ENCODE results near the gene CDKL5. TPM values are rescaled to one million over a fixed set of nuclear protein-coding genes. Genes with fewer than 3 reads are reported as not detected.

The CDKL5 gene
- total RNA-seq, 1 experiment from 2014 or later, result 4.2 TPM

GRCh38 chrX:18577400-18577799 is 152.0 kb downstream of the CDKL5 start:
- Histone ChIP-seq H3K9me3 (ENCODE audit: insufficient read depth, low read depth) (no peaks in the 10 kb centered on the region), H3K79me2 (ENCODE audit: low read depth) (no peaks in the 10 kb centered on the region), H3K4me3 (no peak overlapping the region), H3F3A (ENCODE audit: insufficient read depth, low read depth) (no peaks in the 10 kb centered on the region), H3K36me3 (ENCODE audit: low read depth) (no peaks in the 10 kb centered on the region), H3K27ac (no peak overlapping the region), H3K4me1 (replicated peaks; ENCODE audit: insufficient read depth) (no peaks in the 10 kb centered on the region), H3K27me3 (ENCODE audit: insufficient read depth, low read depth) (no peaks in the 10 kb centered on the region), H3K9me2 (ENCODE audit: insufficient read depth) (no peaks in the 10 kb centered on the region), H2AFZ (no peak overlapping the region), H3K4me2 (no peak overlapping the region), H4K20me1 (ENCODE audit: insufficient read depth) (no peaks in the 10 kb centered on the region)
- intact Hi-C loops (cut with micrococcal nuclease; ENCODE audit: unreplicated experiment), result no loop called here
- ChIA-PET POLR2A (ENCODE audit: unreplicated experiment) (no interaction called here), CTCF (no interaction called here)
- TF ChIP-seq CTCF (conservative IDR thresholded peaks at IDR 0.05), result no peak
- no peak for TF ChIP-seq EZH2 (IDR thresholded peaks at IDR 0.05; ENCODE audit: low read depth)
- DNase-seq, result no peak
- no TSS peak for BruUV-seq (replicated peaks)

- POLR2A ChIA-PET (ENCODE audit: unreplicated experiment), result no interaction called here
- intact Hi-C loops (cut with micrococcal nuclease; ENCODE audit: unreplicated experiment), result no loop called here
- no peaks in the 10 kb centered on the region for H3K79me2 ChIP-seq (ENCODE audit: low read depth)
These were observed 153.1 kb downstream of the CDKL5 start for GRCh38 chrX:18578546-18578945.

GRCh38 chrX:18579495-18579894 is 154.1 kb downstream of the CDKL5 start:
- intact Hi-C loops (cut with micrococcal nuclease; ENCODE audit: unreplicated experiment), result no loop called here
- CTCF ChIA-PET, result no interaction called here

More at GRCh38 chrX:18578546-18578945, 153.1 kb downstream of the CDKL5 start:
- BruUV-seq (replicated peaks), result no TSS peak
- H3F3A ChIP-seq (ENCODE audit: insufficient read depth, low read depth), result no peaks in the 10 kb centered on the region
- H4K20me1 ChIP-seq (ENCODE audit: insufficient read depth), result no peaks in the 10 kb centered on the region
- H3K9me2 ChIP-seq (ENCODE audit: insufficient read depth), result no peaks in the 10 kb centered on the region
- H3K27ac ChIP-seq, result no peak overlapping the region
- H3K36me3 ChIP-seq (ENCODE audit: low read depth), result no peaks in the 10 kb centered on the region
- no peak overlapping the region for H3K4me2 ChIP-seq
- H3K27me3 ChIP-seq (ENCODE audit: insufficient read depth, low read depth), result no peaks in the 10 kb centered on the region
- H3K4me3 ChIP-seq, result no peak overlapping the region
- DNase-seq, result no peak
- no peaks in the 10 kb centered on the region for H3K4me1 ChIP-seq (replicated peaks; ENCODE audit: insufficient read depth)
- H2AFZ ChIP-seq, result no peak overlapping the region
- no peak for TF ChIP-seq CTCF (conservative IDR thresholded peaks at IDR 0.05)
- TF ChIP-seq EZH2 (IDR thresholded peaks at IDR 0.05; ENCODE audit: low read depth), result no peak
- no peaks in the 10 kb centered on the region for H3K9me3 ChIP-seq (ENCODE audit: insufficient read depth, low read depth)
- CTCF ChIA-PET, result no interaction called here

More at GRCh38 chrX:18579495-18579894, 154.1 kb downstream of the CDKL5 start:
- H3K79me2 ChIP-seq (ENCODE audit: low read depth), result no peaks in the 10 kb centered on the region
- BruUV-seq (replicated peaks), result no TSS peak
- DNase-seq, result no peak
- no peak overlapping the region for H2AFZ ChIP-seq
- H3K4me1 ChIP-seq (replicated peaks; ENCODE audit: insufficient read depth), result no peaks in the 10 kb centered on the region
- no peaks in the 10 kb centered on the region for H4K20me1 ChIP-seq (ENCODE audit: insufficient read depth)
- H3K9me2 ChIP-seq (ENCODE audit: insufficient read depth), result no peaks in the 10 kb centered on the region
- POLR2A ChIA-PET (ENCODE audit: unreplicated experiment), result no interaction called here
- H3K27me3 ChIP-seq (ENCODE audit: insufficient read depth, low read depth), result no peaks in the 10 kb centered on the region
- no peaks in the 10 kb centered on the region for H3K9me3 ChIP-seq (ENCODE audit: insufficient read depth, low read depth)
- H3K4me3 ChIP-seq, result no peak overlapping the region
- no peak overlapping the region for H3K4me2 ChIP-seq
- H3F3A ChIP-seq (ENCODE audit: insufficient read depth, low read depth), result no peaks in the 10 kb centered on the region
- H3K27ac ChIP-seq, result no peak overlapping the region
- no peak for TF ChIP-seq CTCF (conservative IDR thresholded peaks at IDR 0.05)
- H3K36me3 ChIP-seq (ENCODE audit: low read depth), result no peaks in the 10 kb centered on the region

Measured in PC-9 (cell line).